Fibroblast of peridontal ligament (primary cell): ENCODE results near the gene GAN.
A peak's percentile ranks its signal among the peaks of the same experiment; 100 is the strongest.
"Not testable (repeated sequence)": the region's sequence is repeated elsewhere in the genome, so short reads cannot be mapped to it uniquely, and the experiment has no call there.

Source experiments
- DNase-seq: peaks from one replicate; pipeline ENCODE4 v3.0.0-alpha.2; 2010; ENCODE audit errors: extremely low read depth

The GAN gene

GRCh38 chr16:81310045-81310644 is 4.6 kb upstream of the GAN start:
- DNase-seq: no peak

DNA sequence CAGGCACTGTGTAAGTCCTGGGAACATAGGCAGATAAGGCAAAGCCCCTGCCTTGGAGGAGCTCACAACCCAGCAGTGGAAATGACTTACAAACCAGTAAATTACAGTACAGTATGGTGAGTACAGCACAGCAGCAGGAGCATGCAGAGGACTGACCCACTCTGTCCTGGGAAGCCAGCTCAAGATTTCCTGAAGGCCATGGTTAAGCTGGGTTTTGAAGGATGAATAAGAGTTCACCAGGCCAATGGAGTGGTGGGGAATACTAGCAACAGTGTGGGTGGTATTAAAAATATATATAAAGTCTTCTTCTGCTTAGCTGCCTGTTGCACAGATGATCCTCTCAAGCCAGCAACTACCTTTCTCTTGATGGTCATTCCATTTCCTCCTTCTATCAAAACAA is 3.0 kb upstream of the GAN start:
- no peak for DNase-seq

DNA sequence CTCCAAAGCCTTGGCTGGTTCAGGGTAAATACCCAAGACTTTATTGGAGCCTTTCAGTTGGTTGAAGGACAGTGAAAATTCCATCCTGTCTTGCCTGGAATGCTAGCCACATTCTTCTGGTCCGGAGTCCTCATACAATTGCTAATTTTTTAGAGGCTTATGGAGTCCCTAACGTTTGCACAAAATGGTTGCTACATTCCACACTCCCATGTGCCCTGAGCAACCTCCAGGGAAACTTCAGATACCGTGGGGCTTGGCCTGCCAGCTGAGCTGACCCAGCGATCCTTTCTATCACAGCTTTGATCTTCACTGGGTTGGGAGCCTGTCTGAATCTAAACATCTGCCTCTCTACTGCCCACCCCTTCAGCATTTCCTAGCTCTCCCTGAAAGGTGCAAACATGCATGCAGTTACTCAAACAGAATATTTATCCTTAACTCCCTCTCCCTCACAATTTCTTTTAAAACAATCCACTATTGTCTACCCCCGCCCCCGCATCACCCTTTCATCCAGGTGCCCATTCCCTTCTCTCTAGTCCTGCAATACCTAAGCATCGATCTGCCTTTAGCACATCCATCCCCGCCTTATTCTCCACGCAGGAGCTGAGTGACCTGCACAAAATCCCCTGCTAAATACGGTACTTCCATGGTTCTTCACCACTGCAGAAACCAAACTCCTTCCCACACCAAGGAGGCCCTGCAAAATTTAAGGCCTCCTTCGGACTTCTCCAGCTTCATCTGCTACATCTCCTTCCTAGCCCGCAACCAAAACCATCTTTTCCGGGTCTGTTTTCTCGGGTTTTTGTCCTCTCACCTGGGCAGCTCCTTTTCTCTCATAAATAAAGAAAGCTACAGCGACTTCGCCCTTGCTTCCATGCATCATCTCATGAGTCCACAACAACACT is 810 bp upstream of the GAN start:
- peak; percentile 14 for DNase-seq

DNA sequence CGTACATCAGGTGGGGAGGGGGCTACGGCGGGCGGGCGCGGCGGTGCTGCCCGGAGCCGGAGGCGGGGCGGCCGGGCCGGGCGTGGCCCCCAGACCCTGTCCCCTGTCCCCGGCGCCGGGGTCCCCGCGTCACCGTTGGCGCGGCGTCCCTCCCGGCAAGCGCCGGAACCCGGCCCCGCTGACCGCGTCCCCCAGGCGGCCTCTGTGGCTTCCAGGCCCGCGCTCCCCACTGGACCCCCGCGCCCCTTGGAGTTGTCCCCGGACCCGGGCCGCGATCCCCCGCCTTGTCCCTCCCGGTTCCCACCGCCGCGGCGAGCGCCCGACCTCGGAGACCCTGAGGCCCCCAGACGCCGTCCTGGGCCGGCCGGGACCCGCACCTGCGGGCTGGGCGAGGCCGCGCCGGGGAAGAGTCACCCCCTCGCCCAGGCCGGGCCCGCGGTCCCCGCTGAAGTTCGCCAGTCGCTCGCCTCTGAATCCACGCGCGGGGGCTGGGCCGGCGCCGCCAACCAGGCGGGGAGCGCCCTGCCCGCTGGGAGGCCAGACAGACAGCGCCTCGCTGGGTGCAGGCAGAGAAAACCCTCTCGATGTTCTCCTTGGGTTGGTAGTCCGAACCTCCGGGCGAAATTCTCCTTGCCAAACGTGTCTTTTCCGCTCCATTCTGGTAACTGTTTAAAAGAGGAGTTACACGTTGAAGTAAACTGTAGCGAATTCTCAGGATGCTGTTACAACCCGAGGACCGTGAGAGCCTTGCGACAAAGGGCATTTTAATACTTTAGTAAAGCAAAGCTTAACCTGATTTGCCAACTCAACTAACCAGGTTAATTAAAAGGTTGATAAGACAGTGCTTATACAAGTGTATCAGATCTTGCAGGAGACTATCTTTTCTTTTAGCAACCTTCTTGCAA is 761 bp downstream of the GAN start:
- DNase-seq: peak; percentile 42

DNA sequence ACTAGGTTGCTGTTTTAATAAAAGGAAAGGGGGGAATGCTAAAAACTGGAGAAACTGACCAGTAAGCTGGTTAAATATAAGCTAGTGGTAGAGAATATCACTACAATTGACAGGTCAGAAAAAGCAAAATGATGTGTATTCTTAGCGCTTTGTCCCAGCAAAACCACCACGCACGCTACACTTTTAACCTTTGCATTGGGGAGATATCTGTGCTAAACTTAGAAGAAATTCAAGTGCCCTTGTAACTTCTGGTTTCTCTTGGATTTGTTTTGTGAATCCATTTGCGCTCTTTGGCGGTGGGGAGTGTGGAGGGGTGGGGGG is 1.4 kb downstream of the GAN start:
- no peak for DNase-seq

- DNase-seq: no peak
Observed at GRCh38 chr16:81318711-81319110, 3.9 kb downstream of the GAN start.

DNA sequence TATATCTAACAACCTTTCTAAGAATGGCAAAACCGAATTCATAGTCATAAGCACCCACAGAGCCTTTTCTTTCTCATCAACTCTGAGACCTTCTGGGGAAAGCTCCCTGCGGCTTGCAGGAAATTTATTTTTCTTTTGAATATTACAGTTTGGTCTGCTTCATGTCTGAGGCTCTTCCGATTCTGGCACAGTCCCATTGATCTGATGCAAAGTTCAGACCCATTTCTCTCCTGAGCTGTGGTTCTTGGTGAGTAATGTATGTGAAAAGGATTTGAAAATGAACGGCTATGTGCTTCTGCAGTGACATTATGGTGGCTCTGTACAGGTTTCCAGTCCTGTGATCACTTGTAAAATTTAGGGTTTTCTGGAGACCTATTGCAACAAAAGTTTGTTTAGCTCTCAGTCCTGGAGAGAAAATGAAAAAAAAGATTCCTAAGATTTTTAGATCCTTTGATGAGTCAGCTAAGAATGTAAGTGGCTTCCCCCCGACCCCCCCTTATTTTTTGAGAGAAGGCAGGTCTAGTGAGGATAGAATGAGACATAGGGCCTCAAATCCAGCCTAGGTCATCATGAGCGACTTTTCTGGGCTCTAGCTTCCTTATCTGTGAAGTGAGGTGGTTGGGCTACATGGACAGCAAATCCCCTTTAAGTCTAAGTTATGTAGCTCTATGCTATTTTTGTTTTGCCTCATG is 4.6 kb downstream of the GAN start:
- peak; percentile 61 for DNase-seq

GRCh38 chr16:81321039-81321438 is 6.3 kb downstream of the GAN start:
- DNase-seq: peak; percentile 8

DNA sequence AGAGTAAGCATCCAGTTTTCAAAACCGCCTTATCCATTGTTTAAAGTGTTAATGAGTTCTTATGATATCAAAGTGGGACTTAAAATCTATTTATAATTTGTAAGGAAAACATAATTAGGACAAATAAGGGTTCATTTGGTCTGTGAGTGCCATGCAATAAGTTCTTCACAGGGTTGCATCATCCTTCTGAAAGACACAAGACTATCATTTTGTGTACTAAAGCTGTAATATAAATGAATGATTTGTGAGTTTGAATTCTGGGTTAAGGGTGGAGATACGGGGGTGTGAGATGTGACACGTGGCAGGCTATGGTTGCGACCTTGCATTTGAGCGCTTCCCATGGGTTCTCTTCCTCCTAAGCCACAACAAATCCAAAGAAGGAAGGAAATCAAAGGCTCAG is 6.8 kb downstream of the GAN start:
- DNase-seq: peak; percentile 18

DNA sequence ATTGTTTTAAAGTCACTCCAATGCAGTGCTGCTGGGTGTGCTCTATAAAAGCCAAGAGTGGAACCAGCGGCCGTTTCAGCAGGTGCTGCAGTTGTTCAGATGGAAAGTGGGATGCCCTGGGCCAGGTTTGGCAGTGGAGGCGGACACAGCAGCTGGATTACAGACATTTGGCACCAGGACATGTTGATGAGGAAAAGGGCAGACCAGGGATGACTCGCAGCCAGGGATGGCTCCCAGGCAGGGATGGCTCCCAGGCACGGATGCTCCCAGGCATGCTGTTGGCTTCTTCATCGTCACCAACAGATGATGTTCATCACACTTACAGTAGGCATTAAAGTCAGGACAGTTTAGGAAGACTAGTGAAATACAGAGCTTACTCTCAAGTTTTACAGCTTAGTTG is 10.0 kb downstream of the GAN start:
- DNase-seq: no peak

DNA sequence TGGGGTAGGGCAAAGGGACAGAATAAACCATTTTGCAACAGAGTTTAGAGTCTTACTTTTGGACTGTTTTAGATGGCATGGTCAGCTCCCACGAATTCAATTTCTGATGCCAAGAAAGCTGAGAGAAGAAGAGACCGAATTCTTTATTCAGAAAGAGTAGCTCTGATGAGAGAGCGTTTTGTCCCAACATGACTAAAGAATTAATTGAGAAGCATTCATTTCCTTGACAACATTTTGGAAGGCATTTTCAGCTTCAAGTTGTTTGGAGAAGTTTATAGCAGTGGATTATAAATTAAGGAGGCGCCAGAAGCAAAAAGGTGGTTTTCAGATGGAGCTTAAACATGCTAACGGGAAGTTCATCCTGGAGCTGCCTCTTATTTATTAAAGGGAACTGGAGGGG is 12.2 kb downstream of the GAN start:
- DNase-seq: no peak

DNA sequence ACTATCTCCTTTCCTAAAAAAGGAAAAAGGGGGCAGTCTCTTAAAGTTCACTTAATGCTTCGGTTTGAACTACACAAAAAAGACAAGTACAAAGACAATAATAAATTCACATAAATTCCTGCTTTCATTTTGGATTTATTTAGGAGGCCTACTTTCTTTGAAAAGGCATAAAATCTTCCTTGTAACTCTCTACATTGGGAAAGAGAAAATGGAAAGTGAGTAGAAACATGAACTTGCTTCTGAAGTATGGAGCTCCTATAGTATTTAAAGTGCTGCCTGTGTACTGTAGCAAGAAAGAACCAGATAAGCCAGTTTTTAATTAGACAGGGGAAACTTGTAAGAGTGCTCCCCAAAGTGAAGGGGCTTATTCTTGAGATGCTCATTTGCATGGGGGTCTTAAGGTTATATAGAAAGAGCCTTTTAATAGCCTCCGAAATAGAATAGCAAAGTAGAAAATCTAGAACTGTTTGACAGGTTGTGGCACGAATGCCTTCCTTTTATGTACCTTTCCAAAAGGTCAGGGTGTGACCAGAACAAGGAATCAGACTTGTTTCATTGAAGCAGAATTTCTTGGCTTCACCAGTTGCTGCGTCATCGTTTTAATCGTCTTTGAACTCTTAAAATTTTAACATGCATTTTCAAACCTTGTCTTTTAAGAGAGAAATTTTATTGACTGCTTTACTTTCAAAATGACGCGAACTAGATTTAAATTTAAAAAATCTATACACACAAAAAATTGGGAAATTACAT is 12.9 kb downstream of the GAN start:
- DNase-seq: no peak

DNA sequence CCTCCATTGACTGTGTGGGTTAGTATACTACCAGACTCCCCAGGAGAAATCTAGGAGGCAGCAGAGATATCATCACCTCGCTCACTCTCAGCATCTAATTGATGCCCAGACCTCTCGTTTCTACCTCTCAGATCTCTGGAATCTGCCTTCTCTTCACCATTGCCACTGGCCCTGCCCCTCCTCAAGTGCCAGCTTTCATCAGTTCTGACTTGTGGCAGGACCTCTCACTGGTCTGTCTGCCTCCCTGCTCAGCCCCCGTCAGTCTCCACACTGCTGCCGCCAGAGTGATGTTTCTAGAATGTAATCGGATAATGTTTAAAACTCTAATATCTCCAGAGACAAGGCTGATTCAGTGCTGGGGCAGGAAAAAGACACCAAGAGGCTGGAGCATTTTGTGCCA is 15.2 kb downstream of the GAN start:
- DNase-seq: no peak

DNA sequence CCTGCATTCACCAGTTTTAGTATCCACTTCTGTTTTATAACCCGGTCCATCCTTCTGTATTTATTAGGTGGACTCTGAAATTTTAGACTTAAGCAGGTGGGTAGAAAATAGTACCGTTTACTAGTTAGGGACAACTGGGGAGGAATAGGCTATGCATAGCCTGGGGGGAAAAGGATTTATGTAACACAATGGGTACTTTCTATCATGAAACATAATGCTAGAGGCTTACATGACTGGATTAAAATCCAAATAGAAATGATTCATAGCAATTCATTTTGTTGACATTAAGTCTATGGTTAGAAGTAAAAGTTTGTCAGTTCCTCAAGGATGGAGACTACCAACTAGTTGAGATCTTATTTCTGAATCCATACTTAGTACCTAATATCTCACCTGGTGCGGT is 18.6 kb downstream of the GAN start:
- DNase-seq: no peak

DNA sequence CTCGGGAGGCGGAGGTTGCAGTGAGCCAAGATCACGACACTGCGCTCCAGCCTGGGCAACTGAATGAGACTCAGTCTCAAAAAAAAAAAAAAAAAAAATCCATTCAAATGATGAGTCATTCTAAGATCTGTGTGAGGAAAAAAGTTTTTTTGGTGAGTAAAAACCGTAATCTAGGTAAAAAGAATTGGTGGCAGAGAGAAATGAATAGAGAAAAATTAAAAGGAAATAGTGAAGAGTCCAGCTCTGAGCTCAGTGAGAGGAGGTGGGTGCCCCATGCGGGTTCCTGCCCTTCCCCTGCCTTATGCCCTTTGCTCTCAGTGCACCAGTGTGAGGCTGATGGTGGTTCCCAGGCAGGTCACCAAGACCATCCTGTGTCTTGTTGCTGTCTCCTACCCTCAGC is 20.9 kb downstream of the GAN start:
- no peak for DNase-seq

DNA sequence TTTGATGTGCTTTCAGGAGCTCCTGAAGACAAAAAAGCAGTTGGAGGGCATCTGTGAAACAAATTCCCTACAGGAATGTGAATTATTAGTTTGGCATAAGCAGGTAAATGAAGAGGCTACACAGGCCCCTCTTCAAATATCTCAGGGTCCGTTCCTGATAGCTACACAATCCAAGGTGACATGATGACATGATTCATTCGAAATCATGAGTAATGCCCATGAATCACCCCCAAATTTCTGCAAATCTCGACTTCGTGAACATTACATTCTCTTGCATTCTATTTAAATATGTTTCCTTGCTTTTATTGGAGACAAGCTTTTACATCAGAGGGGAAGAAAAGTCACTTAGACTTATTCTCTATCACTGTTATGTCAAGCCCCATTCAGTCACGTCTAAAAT is 22.3 kb downstream of the GAN start:
- no peak for DNase-seq

- DNase-seq: not testable (repeated sequence)
Observed at GRCh38 chr16:81345172-81345571, 30.4 kb downstream of the GAN start.

GRCh38 chr16:81347425-81347824 is 32.7 kb downstream of the GAN start:
- no peak for DNase-seq

GRCh38 chr16:81349608-81350305 is 35.0 kb downstream of the GAN start:
- DNase-seq: no peak

DNA sequence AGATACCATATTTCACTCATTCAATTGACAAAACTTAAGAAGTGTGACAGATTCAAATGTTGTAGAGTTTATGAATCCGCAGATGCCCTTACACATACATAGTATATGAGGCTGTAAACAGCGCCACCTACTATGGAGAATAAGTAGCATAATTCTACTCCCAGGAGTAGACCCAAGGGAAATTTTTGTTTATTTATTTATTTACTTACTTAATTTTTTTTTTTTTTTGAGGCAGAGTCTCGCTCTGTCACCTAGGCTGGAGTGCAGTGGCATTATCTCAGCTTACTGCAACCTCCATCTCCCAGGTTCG is 35.5 kb downstream of the GAN start:
- no peak for DNase-seq

GRCh38 chr16:81353895-81354294 is 39.1 kb downstream of the GAN start:
- no peak for DNase-seq
